Parathyroid adenoma (tissue), 2 donors: ENCODE results near the gene MEF2D.

Experiments
- H2AFZ ChIP-seq: fragments of 300-600 bp; sonication (generic); one replicate; pipeline ENCODE4 v1.7.0; 2017; ENCODE audit warnings: antibody characterized with exemption, mild to moderate bottlenecking
- H3K27ac ChIP-seq: fragments of 300-600 bp; sonication (generic); one replicate; pipeline ENCODE4 v1.7.0; 2017
- H3K27me3 ChIP-seq: fragments of 300-600 bp; sonication (generic); one replicate; pipeline ENCODE4 v1.7.0; 2017; ENCODE audit warnings: low read length; ENCODE audit not compliant: control insufficient read depth, insufficient read depth
- H3K36me3 ChIP-seq: fragments of 300-600 bp; sonication (generic); one replicate; pipeline ENCODE4 v1.7.0; 2017; ENCODE audit warnings: low read length; ENCODE audit not compliant: control insufficient read depth, insufficient read depth
- H3K4me1 ChIP-seq: fragments of 300-600 bp; sonication (generic); one replicate; pipeline ENCODE4 v1.7.0; 2017; ENCODE audit warnings: control low read depth
- H3K4me2 ChIP-seq: fragments of 300-600 bp; sonication (generic); one replicate; pipeline ENCODE4 v1.7.0; 2017; ENCODE audit warnings: low read length
- H3K4me3 ChIP-seq: fragments of 300-600 bp; sonication (generic); one replicate; pipeline ENCODE4 v1.7.0; 2017; ENCODE audit warnings: low read depth, low read length
- H3K79me2 ChIP-seq: fragments of 300-600 bp; sonication (generic); one replicate; pipeline ENCODE4 v1.7.0; 2017; ENCODE audit warnings: control low read depth
- H3K9ac ChIP-seq: fragments of 300-600 bp; sonication (generic); one replicate; pipeline ENCODE4 v1.7.0; 2017; ENCODE audit warnings: mild to moderate bottlenecking
- H3K9me3 ChIP-seq: fragments of 300-600 bp; sonication (generic); one replicate; pipeline ENCODE4 v1.7.0; 2017; ENCODE audit warnings: low read length; ENCODE audit not compliant: control insufficient read depth
- CTCF ChIP-seq: fragments of 300-600 bp; sonication (generic); IDR thresholded peaks from one replicate; pipeline ENCODE4 v1.7.0; 2017; ENCODE audit warnings: antibody characterized with exemption, mild to moderate bottlenecking
- donor health status: primary hyperparathyroidism.

The MEF2D gene

GRCh38 chr1:156487862-156488261 is 12.7 kb downstream of the MEF2D start:
- Histone ChIP-seq H3K4me1 (peaks cover 45% of the 10 kb centered on the region), H3K9me3 (no peaks in the 10 kb centered on the region), H2AFZ (no peak overlapping the region), H3K27me3 (no peaks in the 10 kb centered on the region), H3K4me3 (no peak overlapping the region), H3K9ac (no peak overlapping the region), H3K27ac (peak overlapping the region; percentile 89), H3K36me3 (no peaks in the 10 kb centered on the region), H3K4me2 (peak overlapping the region; percentile 67), H3K79me2 (peaks cover 70% of the 10 kb centered on the region)
- TF ChIP-seq CTCF = no peak

GRCh38 chr1:156486421-156487344 is 13.9 kb downstream of the MEF2D start:
- H3K9me3 ChIP-seq = no peaks in the 10 kb centered on the region
- peak overlapping the region; percentile 89 for H3K27ac ChIP-seq
- H3K4me1 ChIP-seq = peaks cover 34% of the 10 kb centered on the region
- peaks cover 66% of the 10 kb centered on the region for H3K79me2 ChIP-seq
- no peak for TF ChIP-seq CTCF
- no peak overlapping the region for H3K4me3 ChIP-seq
- no peaks in the 10 kb centered on the region for H3K27me3 ChIP-seq
- no peak overlapping the region for H3K4me2 ChIP-seq
- H3K36me3 ChIP-seq = no peaks in the 10 kb centered on the region
- H3K9ac ChIP-seq = no peak overlapping the region
- H2AFZ ChIP-seq = no peak overlapping the region

- Histone ChIP-seq H3K36me3 (no peaks in the 10 kb centered on the region), H2AFZ (no peak overlapping the region), H3K27ac (no peak overlapping the region), H3K27me3 (no peaks in the 10 kb centered on the region), H3K79me2 (peaks cover 63% of the 10 kb centered on the region), H3K9me3 (no peaks in the 10 kb centered on the region), H3K4me3 (no peak overlapping the region), H3K4me1 (peaks cover 28% of the 10 kb centered on the region), H3K9ac (no peak overlapping the region), H3K4me2 (no peak overlapping the region)
- no peak for TF ChIP-seq CTCF
Observed at GRCh38 chr1:156485984-156486383, 14.6 kb downstream of the MEF2D start.

- Histone ChIP-seq H3K4me1 (peaks cover 20% of the 10 kb centered on the region), H3K9me3 (no peaks in the 10 kb centered on the region), H3K4me3 (no peak overlapping the region), H3K79me2 (peaks cover 66% of the 10 kb centered on the region), H3K27me3 (no peaks in the 10 kb centered on the region), H3K36me3 (no peaks in the 10 kb centered on the region), H3K9ac (no peak overlapping the region), H2AFZ (no peak overlapping the region), H3K4me2 (no peak overlapping the region), H3K27ac (no peak overlapping the region)
- TF ChIP-seq CTCF = no peak
Observed at GRCh38 chr1:156484480-156485058, 16.0 kb downstream of the MEF2D start.
